GM18505 (cell line): Measurements from ENCODE around the gene FBXO39.
"Not testable (repeated sequence)": the region's sequence is repeated elsewhere in the genome, so short reads cannot be mapped to it uniquely, and the experiment has no call there.

Source experiments
- ATAC-seq: cut with Tn5 transposase; IDR thresholded peaks from one replicate; pipeline ENCODE4 v1.9.1; 2021; ENCODE audit not compliant: unreplicated experiment
- POLR2A ChIP-seq: IDR thresholded peaks from 4 replicates; pipeline ENCODE4 v1.6.1; 2011; ENCODE audit warnings: borderline replicate concordance; ENCODE audit not compliant: insufficient read depth, insufficient read length; ENCODE audit errors: extremely low read depth

FBXO39 gene

DNA sequence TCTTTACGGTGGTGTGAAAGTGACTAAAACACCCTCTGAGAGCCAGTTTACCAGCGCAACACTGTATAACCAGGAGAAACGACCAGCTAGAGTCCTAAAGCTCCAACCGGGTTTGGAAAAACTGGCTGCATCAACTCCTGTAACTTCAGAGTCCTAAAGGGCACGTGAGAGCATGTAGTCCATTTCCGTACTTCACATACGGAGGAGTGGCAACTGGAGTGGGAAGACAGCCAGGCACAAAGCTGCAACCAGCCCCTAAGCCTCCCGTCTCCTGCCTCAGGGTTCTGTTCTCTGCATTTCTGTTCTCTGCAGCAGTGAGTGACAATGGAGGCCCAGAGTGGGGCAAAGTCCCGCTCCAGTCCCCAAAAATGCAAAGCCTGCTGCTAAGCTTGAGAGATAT is 36.3 kb downstream of the FBXO39 start:
- TF ChIP-seq POLR2A, result no peak
- no peak for ATAC-seq

- no peak for ATAC-seq
- no peak for TF ChIP-seq POLR2A
Measured at GRCh38 chr17:6815775-6816174, 39.8 kb downstream of the FBXO39 start.

GRCh38 chr17:6816368-6816767 is 40.4 kb downstream of the FBXO39 start:
- ATAC-seq, result not testable (repeated sequence)

GRCh38 chr17:6818938-6819337 is 42.9 kb downstream of the FBXO39 start:
- no peak for TF ChIP-seq POLR2A
- ATAC-seq, result no peak

GRCh38 chr17:6823011-6823442 is 47.0 kb downstream of the FBXO39 start:
- no peak for TF ChIP-seq POLR2A
- no peak for ATAC-seq

- TF ChIP-seq POLR2A, result no peak
- no peak for ATAC-seq
Measured at GRCh38 chr17:6830383-6830986, 54.5 kb downstream of the FBXO39 start.

DNA sequence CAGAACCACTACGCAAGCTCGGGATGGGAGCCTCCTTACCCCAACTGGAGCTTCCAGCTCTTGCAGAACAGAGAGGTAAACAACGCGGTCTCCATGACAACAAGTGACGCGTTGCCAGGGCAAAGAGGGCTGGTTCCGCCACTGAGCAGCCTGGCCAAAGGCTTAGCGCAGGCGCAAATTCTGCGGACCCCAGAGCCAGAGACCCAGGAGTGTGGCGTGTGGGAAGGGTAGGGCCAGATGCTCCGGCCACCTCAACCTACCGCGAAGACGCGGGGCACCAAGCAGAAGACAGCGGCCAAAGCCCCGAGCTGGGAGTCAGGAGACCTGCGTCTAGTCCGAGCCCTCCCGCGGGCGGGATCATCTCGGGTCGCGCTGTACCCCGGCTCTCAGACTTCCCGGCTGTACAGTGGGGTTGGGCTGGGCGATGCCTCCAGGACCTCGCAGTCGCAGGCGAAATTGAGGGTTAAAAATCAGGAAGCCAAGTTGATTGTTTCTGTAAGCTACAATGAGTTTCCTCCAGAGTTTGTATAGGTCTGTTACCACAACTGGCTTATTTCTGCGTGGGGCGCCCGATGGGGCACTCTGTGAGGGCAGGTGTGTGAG is 55.7 kb downstream of the FBXO39 start, which contains the start of gene TEKT1:
Gene TEKT1, minus strand, starts transcription at position 69 of the 603 bp plus-strand sequence. CDS start 1,353 bp downstream, outside the sequence.
- ATAC-seq, result no peak
- no peak for TF ChIP-seq POLR2A
